ENCODE data around the gene PEX3.

Gene PEX3

GRCh38 chr6:143540192-143540591 lies 89.6 kb downstream of the PEX3 start:
- no peak for DNase-seq
